Osteocyte (in vitro differentiated cells): Measurements from ENCODE around the gene NDFIP2. TPM values are rescaled to one million over a fixed set of nuclear protein-coding genes. Genes with fewer than 3 reads are reported as not detected.
A peak's percentile ranks its signal among the peaks of the same experiment; 100 is the strongest.

Source experiments
- DNase-seq: peaks from one replicate; pipeline ENCODE4 v3.0.0; 2021; ENCODE audit warnings: mixed read lengths; ENCODE audit not compliant: unreplicated experiment; ENCODE audit errors: extremely low spot score
- H3K27ac Mint-ChIP-seq: one replicate; pipeline ENCODE4 v1.8.0; 2021; ENCODE audit warnings: mild to moderate bottlenecking, mixed read lengths; ENCODE audit not compliant: unreplicated experiment
- H3K27me3 Mint-ChIP-seq: one replicate; pipeline ENCODE4 v1.8.0; 2021; ENCODE audit warnings: mixed read lengths; ENCODE audit not compliant: unreplicated experiment
- H3K36me3 Mint-ChIP-seq: one replicate; pipeline ENCODE4 v1.8.0; 2021; ENCODE audit warnings: mixed read lengths; ENCODE audit not compliant: unreplicated experiment
- H3K4me1 Mint-ChIP-seq: one replicate; pipeline ENCODE4 v1.8.0; 2021; ENCODE audit warnings: mixed read lengths; ENCODE audit not compliant: unreplicated experiment
- H3K4me3 Mint-ChIP-seq: one replicate; pipeline ENCODE4 v1.8.0; 2021; ENCODE audit warnings: mild to moderate bottlenecking, moderate library complexity, mixed read lengths; ENCODE audit not compliant: unreplicated experiment
- H3K9me3 Mint-ChIP-seq: one replicate; pipeline ENCODE4 v1.8.0; 2021; ENCODE audit warnings: mixed read lengths; ENCODE audit not compliant: unreplicated experiment
- CTCF ChIP-seq: fragments of 200-600 bp; sonication (generic); IDR thresholded peaks from 2 replicates; pipeline ENCODE4 v1.5.0; 2021; ENCODE audit warnings: antibody characterized with exemption, mild to moderate bottlenecking, moderate library complexity
- total RNA-seq: library from RNA; stranded (reverse); gene quantifications from 2 replicates; pipeline ENCODE4 v1.2.1, GENCODE V29; 2021

The NDFIP2 gene
- total RNA-seq, 1 donor from 2014 or later, result 30.6 TPM

DNA sequence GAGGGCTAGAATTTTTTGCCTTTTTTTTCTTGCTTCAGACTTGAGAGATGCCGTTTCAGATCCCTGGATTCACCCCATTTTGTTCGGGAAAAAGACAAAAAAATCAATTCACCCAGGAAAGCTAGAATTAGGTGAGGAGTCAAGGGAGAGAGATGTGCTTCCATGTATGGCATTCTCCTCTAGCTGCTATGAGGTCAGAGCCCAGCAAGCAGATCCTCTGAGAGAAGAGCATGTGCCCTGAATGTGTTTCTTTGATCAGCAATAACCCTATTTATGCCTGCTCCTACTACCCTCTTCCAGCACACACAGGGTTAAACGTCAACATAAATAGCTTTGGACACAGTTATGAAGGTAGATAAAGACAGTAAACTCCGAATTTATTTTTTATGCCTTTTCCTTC lies 53.6 kb downstream of the NDFIP2 start:
- no peak for TF ChIP-seq CTCF
- Mint-ChIP-seq H3K4me1 (peaks cover 7% of the 10 kb centered on the region), H3K9me3 (no peaks in the 10 kb centered on the region), H3K27ac (no peak overlapping the region), H3K36me3 (peaks cover 6% of the 10 kb centered on the region), H3K4me3 (no peak overlapping the region), H3K27me3 (no peaks in the 10 kb centered on the region)
- DNase-seq, result no peak

- H3K9me3 Mint-ChIP-seq, result no peaks in the 10 kb centered on the region
- no peak overlapping the region for H3K27ac Mint-ChIP-seq
- TF ChIP-seq CTCF, result no peak
Measured at GRCh38 chr13:79538757-79539156, 57.8 kb downstream of the NDFIP2 start.

GRCh38 chr13:79540504-79540903 lies 59.5 kb downstream of the NDFIP2 start:
- no peak overlapping the region for H3K27ac Mint-ChIP-seq
- H3K36me3 Mint-ChIP-seq, result no peaks in the 10 kb centered on the region
- no peak for DNase-seq
- no peaks in the 10 kb centered on the region for H3K4me1 Mint-ChIP-seq
- H3K4me3 Mint-ChIP-seq, result no peak overlapping the region
- no peaks in the 10 kb centered on the region for H3K27me3 Mint-ChIP-seq
- no peak for TF ChIP-seq CTCF
- no peaks in the 10 kb centered on the region for H3K9me3 Mint-ChIP-seq

More at GRCh38 chr13:79538757-79539156, 57.8 kb downstream of the NDFIP2 start:
- no peaks in the 10 kb centered on the region for H3K27me3 Mint-ChIP-seq
- no peak overlapping the region for H3K4me3 Mint-ChIP-seq
- peaks cover 2% of the 10 kb centered on the region for H3K36me3 Mint-ChIP-seq
- H3K4me1 Mint-ChIP-seq, result peaks cover 7% of the 10 kb centered on the region
- no peak for DNase-seq

DNA sequence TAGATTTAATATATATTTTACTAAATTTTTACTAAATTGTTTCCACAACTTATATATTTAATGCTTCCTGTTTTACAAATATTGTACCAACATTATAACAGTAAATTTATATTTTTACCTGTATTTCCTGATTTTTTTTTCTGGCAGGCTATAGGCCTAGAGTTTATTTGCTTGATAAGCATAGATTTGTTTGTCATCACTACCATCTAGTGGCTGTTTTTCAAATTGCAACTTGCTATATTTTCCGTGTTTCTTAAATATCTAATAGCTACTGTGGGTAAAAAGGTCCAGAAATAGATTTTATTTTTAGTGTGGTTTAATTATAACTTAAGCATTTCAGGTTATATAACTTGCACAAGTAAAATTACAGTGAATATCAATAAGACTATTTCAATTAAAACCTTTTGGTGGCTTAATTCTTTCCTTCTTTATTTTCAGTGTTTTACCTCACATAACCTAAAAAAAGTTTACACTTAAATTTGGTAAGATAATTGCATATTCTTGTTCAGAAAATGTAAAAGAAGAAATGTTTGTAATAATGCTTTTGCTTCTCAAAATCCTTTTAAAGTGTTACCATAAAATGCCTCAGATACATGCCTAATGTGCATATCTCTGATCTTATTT lies 60.6 kb downstream of the NDFIP2 start:
- no peaks in the 10 kb centered on the region for H3K4me1 Mint-ChIP-seq
- no peaks in the 10 kb centered on the region for H3K27me3 Mint-ChIP-seq
- H3K4me3 Mint-ChIP-seq, result no peak overlapping the region
- H3K36me3 Mint-ChIP-seq, result no peaks in the 10 kb centered on the region
- no peak overlapping the region for H3K27ac Mint-ChIP-seq
- no peak for DNase-seq
- no peaks in the 10 kb centered on the region for H3K9me3 Mint-ChIP-seq
- peak; percentile 77 for TF ChIP-seq CTCF

DNA sequence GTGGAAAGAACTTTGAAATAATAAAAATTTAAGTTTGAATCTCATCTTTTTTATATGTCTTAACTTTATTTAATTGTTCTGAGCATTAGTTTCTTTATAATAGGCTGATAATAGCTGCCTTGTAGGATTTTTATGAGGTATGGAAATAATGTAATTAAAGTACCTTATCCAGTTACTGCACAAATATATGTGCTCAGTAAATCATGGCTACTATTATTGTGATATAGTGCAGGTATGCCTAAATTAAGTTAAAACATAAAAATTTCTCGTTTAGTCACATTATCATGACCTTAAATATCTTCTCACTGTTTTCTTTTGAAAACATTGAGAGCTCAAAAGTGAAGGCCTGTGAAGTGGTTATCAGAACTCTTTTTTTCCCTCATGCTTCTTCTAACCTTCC lies 62.9 kb downstream of the NDFIP2 start:
- TF ChIP-seq CTCF, result no peak
- Mint-ChIP-seq H3K27me3 (no peaks in the 10 kb centered on the region), H3K9me3 (no peaks in the 10 kb centered on the region), H3K4me3 (no peak overlapping the region), H3K27ac (no peak overlapping the region), H3K36me3 (no peaks in the 10 kb centered on the region), H3K4me1 (peaks cover 1% of the 10 kb centered on the region)
- no peak for DNase-seq
